Right lobe of liver (tissue), 6 donors: ENCODE measurements around the gene ATP10A. TPM values are rescaled to one million over a fixed set of nuclear protein-coding genes. Genes with fewer than 3 reads are reported as not detected.

Experiments used
- ATAC-seq, 4 donors: fragments of 200-7000 bp; cut with Tn5 transposase; one replicate each; pipeline ENCODE4 v1.9.1; 2020; ENCODE audit warnings: mild to moderate bottlenecking in 4 of 4, moderate library complexity in 4 of 4
- DNase-seq, 3 donors: peaks; one replicate each; pipeline ENCODE4 v3.0.0-alpha.2; 2020
- H3K27ac ChIP-seq, 3 donors: fragments of 200-600 bp; one replicate each; pipeline ENCODE4 v1.8.0; 2022
- H3K27me3 ChIP-seq, 2 donors: fragments of 200-600 bp; one replicate each; pipeline ENCODE4 v1.8.0; 2022
- H3K36me3 ChIP-seq, 4 donors: fragments of 200-600 bp; sonication (generic) in 1 of 4; one replicate each; pipeline versions ENCODE4 v1.5.1 to v1.8.0; 2017 to 2022; ENCODE audit warnings: control low read depth in 1 of 4
- H3K4me1 ChIP-seq, 4 donors: fragments of 200-600 bp; sonication (generic) in 1 of 4; one replicate each; pipeline versions ENCODE4 v1.5.1 to v1.8.0; 2017 to 2022; ENCODE audit warnings: control low read depth in 1 of 4
- H3K4me3 ChIP-seq, 3 donors: fragments of 200-600 bp; one replicate each; pipeline ENCODE4 v1.8.0; 2022
- H3K9me3 ChIP-seq, 4 donors: fragments of 200-600 bp; sonication (generic) in 1 of 4; one replicate each; pipeline versions ENCODE4 v1.5.1 to v1.8.0; 2017 to 2022; ENCODE audit warnings: control low read depth in 1 of 4
- POLR2A ChIP-seq: fragments of 450-650 bp; IDR thresholded peaks from one replicate; pipeline ENCODE4 v1.6.1; 2017; ENCODE audit warnings: antibody characterized with exemption, mild to moderate bottlenecking
- WGBS: methylation state at CpG from one replicate; pipeline ENCODE4 v1.1.6; 2018; ENCODE audit warnings: low coverage, low lambda C conversion rate; ENCODE audit not compliant: insufficient coverage; ENCODE audit errors: missing lambda C conversion rate; 5-methylcytosine and 5-hydroxymethylcytosine counted together
- intact Hi-C, 2 donors: fragments of 100-400 bp; cut with DNase I; formaldehyde crosslinking; loops; one replicate each; pipeline versions ENCODE4 v1.11.2 to v1.14.1; 2022
- total RNA-seq, 6 experiments: library from RNA; depleted of rRNA in 2 of 6; stranded (reverse); fragments of >200 nt in 2 of 6; fragmentation: NEBNext Ultra II Directional in 3 of 6; extraction: Animal tissue kit (Norgen Biotek cat#: 25700) in 3 of 6; gene quantifications; one replicate each; pipeline versions ENCODE4 v1.1.0 to v1.2.4, GENCODE V29; 2016 to 2023
- TF ChIP-seq, protein P1 (sequence below), 4 donors: fragments of 200-600 bp in 3 of 4; fragments of 450-650 bp in 1 of 4; IDR thresholded peaks; one replicate each; pipeline versions ENCODE4 v1.5.1 to v1.8.0; 2016 to 2022; ENCODE audit warnings: antibody characterized with exemption in 4 of 4, mild to moderate bottlenecking in 2 of 4
- donor health status: DM: no; HTN: yes; CAD: no.
- donor health status: DM: no; HTN: no; CAD: no.
- donor health status: DM: no; HTN: no; CAD: no.
- donor health status: DM: no; HTN: yes; CAD: no.
- donor health status: DM: no; HTN: yes; CAD: no.

The ATP10A gene
- total RNA-seq, 6 experiments from 2014 or later = 0.15 to 1.00 (median 0.34) TPM

DNA sequence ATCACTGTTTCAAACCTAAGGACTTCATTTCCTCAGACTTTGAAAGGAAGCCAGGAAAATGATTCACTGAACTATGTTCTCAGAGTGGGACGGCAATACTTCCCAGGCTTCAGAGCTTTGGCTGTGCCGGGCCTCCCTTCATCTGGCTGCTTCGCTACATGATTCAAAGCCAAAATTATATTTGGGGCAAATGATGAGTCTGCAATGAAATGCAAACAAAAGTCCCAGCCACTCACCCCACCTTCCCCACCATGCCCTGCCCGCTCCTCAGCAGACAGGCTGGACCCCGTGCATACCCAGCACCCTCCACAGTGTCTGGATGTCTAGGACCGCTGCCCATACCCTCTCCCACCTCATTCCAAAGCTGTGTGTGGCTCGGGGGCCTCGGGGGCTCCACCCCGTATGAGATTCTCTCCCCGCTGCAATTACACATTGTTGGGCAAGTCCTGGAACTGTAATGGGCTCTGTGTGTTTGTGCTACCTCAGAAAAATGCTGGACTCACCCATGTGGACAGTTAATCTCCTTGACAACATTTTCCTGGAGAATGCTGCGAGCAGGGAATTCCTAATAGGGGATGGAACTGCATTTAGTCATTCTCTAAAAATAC, 32.2 kb downstream of the ATP10A start:
- H3K4me1 ChIP-seq = no peaks in the 10 kb centered on the region
- 68% methylated on average over 4 of the region's 11 CpGs for WGBS
- ATAC-seq (no peak), DNase-seq (no peak)
- no peak overlapping the region for H3K27ac ChIP-seq
- no peaks in the 10 kb centered on the region for H3K9me3 ChIP-seq
- intact Hi-C loops = no loop called here
- H3K27me3 ChIP-seq = no peaks in the 10 kb centered on the region
- TF ChIP-seq, protein P1, sequence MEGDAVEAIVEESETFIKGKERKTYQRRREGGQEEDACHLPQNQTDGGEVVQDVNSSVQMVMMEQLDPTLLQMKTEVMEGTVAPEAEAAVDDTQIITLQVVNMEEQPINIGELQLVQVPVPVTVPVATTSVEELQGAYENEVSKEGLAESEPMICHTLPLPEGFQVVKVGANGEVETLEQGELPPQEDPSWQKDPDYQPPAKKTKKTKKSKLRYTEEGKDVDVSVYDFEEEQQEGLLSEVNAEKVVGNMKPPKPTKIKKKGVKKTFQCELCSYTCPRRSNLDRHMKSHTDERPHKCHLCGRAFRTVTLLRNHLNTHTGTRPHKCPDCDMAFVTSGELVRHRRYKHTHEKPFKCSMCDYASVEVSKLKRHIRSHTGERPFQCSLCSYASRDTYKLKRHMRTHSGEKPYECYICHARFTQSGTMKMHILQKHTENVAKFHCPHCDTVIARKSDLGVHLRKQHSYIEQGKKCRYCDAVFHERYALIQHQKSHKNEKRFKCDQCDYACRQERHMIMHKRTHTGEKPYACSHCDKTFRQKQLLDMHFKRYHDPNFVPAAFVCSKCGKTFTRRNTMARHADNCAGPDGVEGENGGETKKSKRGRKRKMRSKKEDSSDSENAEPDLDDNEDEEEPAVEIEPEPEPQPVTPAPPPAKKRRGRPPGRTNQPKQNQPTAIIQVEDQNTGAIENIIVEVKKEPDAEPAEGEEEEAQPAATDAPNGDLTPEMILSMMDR (IDR thresholded peaks at IDR 0.05) = no peak
- no peak for TF ChIP-seq POLR2A
- H3K4me3 ChIP-seq = no peak overlapping the region
- no peaks in the 10 kb centered on the region for H3K36me3 ChIP-seq

DNA sequence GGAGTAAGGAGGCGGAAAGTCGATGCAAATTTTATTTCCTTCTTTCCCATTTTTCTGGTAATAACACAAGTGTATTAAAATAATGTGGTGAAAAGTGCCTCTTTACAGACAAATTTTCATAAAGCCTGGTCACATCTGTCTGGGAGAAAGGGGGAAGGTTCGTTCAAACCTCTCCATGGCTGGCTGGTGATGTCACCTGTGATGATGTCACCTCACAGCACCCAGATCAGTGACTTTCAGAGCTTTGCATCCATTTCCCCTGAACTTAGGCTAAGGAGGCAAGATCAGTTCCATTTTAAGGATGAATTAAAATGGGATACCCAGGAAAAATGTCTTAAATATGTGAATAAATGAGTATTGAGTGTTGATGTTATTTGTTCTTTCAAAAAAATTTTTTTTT, 34.1 kb downstream of the ATP10A start:
- Histone ChIP-seq H3K4me1 (no peaks in the 10 kb centered on the region), H3K36me3 (no peaks in the 10 kb centered on the region), H3K27me3 (no peaks in the 10 kb centered on the region), H3K4me3 (no peak overlapping the region), H3K27ac (no peak overlapping the region), H3K9me3 (no peaks in the 10 kb centered on the region)
- TF ChIP-seq, protein P1 (IDR thresholded peaks at IDR 0.05) = no peak
- TF ChIP-seq POLR2A = no peak
- DNase-seq = no peak
- WGBS = 72% methylated on average over 3 of the region's 3 CpGs
- intact Hi-C loops = no loop called here
- ATAC-seq = no peak

DNA sequence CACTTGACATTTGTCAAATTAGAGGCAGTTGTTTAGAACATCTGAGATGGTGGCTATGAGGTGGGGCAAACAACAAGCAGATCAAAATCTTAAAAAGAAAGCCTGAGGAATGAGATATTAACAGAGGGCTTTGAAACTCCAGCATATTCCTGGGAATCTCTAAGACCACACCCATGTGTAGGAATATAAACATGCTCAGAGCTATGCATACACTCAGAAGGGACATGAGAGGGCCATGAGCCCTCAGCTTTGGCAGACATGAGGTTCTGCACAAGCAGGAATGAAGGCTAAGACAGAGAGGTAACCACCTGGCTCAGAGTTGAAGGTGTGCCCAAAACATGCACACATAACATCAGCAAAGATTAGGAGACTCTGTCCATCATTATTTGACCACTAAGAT, 37.9 kb downstream of the ATP10A start:
- intact Hi-C loops = no loop called here
- H3K9me3 ChIP-seq = no peaks in the 10 kb centered on the region
- H3K27ac ChIP-seq = no peak overlapping the region
- H3K4me1 ChIP-seq = no peaks in the 10 kb centered on the region
- H3K36me3 ChIP-seq = no peaks in the 10 kb centered on the region
- DNase-seq (no peak), ATAC-seq (no peak)
- no peak for TF ChIP-seq POLR2A
- TF ChIP-seq, protein P1 (IDR thresholded peaks at IDR 0.05) = no peak
- no peak overlapping the region for H3K4me3 ChIP-seq
- H3K27me3 ChIP-seq = no peaks in the 10 kb centered on the region

DNA sequence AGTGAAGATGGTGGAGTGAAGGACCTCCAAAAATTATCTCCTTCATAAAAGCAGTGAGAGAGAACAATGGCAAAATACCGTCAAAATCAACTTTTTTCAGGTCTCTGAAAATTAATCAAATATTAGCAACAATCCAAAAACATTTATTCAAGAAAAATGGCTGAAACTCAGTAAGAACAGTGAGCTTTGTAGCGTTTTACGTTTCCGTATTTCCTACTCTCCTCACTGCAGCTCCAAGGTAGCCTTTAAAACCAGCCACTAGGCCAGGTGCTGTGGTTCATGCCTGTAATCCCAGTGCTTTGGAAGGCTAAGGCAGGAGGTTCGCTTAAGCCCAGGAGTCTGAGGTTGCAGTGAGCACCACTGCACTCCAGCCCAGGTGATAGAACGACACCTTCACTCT, 38.5 kb downstream of the ATP10A start:
- H3K9me3 ChIP-seq = no peaks in the 10 kb centered on the region
- DNase-seq (no peak), ATAC-seq (no peak)
- H3K4me3 ChIP-seq = no peak overlapping the region
- 52% methylated on average over 4 of the region's 6 CpGs for WGBS
- no peak for TF ChIP-seq POLR2A
- TF ChIP-seq, protein P1 (IDR thresholded peaks at IDR 0.05) = no peak
- no peak overlapping the region for H3K27ac ChIP-seq
- no peaks in the 10 kb centered on the region for H3K36me3 ChIP-seq
- intact Hi-C loops = no loop called here
- H3K27me3 ChIP-seq = no peaks in the 10 kb centered on the region
- H3K4me1 ChIP-seq = no peaks in the 10 kb centered on the region

DNA sequence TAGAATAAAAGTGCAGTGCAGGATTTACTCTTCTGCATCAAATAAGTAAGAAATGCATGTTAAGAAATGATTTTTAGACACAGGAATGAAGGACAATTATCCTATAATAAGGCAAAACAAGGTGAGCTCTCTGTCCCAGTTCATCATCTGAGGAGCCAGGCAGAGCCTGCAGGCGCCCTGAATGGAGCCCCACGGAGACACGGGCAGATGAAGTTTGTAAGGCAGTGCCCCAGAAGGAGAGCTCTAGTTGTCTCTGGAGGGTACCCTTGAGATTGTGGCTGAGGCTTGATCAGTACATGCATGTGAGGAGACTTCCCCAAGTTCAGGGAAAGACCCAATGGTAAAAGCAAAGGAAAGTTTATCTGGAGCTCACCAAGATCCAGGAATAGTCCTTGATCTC, 50.3 kb downstream of the ATP10A start:
- 45% methylated on average over 3 of the region's 3 CpGs for WGBS
- no peaks in the 10 kb centered on the region for H3K9me3 ChIP-seq
- no peaks in the 10 kb centered on the region for H3K27me3 ChIP-seq
- H3K4me3 ChIP-seq = no peak overlapping the region
- no peak for DNase-seq
- no peak overlapping the region for H3K27ac ChIP-seq
- intact Hi-C loops = no loop called here
- TF ChIP-seq POLR2A = no peak
- TF ChIP-seq, protein P1 (IDR thresholded peaks at IDR 0.05) = no peak
- no peak for ATAC-seq
- no peaks in the 10 kb centered on the region for H3K4me1 ChIP-seq
- H3K36me3 ChIP-seq = no peaks in the 10 kb centered on the region
